Fibroblast of skin of scalp (primary cell): ENCODE results near the gene WWC2.
"Not testable (repeated sequence)": the region's sequence is repeated elsewhere in the genome, so short reads cannot be mapped to it uniquely, and the experiment has no call there.

ENCODE experiments used
- DNase-seq: peaks from one replicate; pipeline ENCODE4 v3.0.0-alpha.2; 2013

The WWC2 gene

DNA sequence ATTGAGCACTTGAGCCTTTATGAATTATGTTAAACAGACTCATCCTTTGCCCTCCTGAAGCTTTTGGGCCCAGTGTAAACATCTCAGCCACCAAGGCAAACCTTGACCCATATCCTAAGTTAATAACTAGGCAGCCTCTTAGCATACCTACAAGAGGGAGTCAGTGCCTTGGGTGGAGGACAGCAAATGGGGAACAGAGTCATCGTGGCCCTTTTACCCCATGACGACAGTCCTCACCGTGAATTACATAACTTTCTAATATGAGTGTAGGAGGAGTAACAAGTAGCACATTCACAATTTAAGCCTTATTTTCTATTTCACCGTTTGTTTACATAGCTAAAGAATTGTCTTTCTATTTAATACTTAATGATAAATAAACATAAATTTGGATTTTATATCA, 204.2 kb downstream of the WWC2 start:
- DNase-seq, result no peak

DNA sequence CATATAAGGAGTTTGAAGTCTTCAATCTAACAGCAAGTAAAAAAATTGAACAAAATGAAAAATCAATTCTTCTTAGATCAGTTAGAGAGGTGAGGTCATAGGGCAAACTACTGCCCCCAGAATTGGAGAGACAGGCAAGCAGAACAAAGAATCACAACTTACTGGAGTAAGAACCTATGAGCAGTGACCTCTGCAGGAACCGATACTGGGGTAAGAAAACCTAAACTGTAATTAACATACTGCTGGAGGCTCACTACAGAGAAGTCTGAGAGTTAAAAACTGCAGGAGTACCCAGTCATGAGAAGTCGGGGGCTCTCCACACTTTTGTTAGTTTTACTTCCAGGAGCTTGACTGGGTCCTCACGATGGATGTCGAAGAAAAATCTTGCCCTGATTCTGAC, 205.0 kb downstream of the WWC2 start:
- no peak for DNase-seq

DNA sequence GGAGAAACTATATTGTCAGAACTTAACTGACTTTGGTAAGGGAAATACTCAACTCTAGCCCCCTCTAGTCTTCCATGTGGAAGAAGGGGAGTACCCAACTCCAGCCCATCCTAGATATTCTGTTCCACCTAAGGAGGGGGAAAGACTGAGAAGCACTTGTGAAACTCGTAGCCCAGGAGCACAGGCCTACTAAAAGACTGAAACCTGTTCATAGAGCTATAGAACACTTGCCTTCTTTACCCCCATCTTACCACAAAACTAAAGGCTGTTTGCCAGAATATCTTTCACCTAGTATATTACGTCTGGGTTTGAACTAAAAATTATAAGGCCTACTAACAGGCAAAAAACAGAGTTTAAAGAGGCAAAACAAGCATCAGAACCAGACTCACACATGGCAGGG, 205.5 kb downstream of the WWC2 start:
- no peak for DNase-seq

DNA sequence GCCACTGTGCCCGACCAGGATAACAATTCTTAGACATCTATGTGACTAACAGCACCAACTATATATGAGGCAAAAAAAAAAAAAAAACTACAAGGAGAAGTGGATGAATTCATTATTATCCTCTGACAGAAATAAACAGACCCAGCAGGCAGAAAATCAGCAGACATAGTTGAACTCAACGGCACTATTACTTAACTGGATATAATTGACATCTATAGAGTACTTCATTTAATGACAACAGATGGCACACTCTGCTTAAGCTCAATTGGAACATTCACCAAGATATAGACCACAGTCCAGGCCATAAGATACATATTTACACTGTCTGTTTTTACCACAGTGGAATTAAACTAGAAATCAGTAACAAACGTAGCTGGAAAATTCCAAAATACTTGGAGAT, 207.8 kb downstream of the WWC2 start:
- DNase-seq, result no peak

DNA sequence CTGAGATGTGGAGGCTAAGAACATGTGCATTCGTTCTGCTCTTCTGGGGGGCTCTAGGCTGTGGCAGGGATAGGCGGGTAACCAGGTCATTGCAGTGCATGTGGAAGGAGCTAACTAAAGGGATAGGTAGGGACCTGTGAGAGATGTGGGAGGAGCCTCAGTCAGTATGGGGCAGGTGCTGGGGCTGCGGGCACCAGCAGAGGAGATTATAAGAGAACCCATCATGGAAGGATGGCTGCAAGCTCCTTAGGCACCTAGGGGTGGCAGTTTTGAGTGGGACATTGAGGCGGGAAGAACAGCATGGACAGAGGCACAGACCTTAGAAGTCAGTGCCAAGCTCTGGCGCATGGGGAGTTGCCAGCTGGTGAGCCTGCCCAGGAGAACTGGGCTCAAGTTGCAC, 213.8 kb downstream of the WWC2 start:
- no peak for DNase-seq

DNA sequence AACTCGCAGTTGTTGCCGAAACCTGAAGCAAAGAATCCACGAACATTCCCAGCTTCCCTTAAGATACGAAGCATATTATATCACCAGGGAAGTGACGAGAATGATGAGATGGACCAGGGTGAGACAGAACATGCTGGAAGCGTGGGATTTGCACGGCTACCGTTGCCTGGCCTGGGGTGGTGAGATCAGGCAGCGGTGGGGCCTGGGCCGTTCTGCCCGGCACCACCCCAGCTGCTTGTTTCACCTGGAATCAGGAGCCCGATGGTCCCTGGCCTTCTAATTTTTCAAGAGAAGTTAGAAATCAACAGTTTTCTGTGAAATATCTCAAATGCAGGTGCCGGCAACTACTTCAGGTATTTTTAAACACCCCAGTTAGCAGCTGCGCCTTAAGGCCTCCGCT, 215.3 kb downstream of the WWC2 start:
- DNase-seq, result no peak

DNA sequence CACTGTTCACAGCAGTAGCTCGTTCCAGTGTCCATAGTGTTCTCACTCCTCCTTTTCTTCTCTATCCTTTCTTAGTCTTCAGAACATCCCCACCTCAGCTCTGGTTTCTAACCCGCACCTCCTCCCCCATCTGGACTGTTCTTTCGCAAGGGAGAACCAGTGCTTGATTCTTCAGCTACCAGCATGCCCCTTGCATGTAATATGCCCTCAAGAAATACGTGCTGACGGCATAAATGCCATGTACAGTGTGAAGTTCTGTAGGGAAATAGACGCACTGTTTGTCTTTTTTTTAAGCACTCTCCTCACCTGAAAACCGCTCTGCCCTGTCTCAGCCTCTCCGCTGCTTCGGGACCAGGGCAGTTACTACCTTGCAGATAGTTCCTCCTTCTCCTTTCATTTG, 215.7 kb downstream of the WWC2 start:
- DNase-seq, result no peak

DNA sequence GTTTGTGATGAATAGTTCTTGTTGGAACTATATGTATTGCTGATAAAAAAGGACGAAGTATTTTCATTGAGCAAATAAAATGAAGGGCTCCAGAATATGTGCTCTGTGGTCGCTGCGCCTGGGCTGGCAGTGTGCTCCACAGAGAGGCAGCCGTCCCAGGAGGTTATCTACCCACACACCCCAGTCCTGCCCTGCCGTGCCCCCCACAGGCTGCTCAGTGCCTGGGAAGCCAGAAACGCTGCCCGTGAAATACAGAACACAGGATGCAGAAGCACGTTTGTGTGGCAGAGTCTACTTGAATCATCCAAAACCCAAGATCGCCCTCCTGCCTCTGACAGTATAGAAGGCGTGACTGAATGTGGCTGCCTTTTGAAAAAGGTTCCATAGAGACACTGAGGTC, 219.6 kb downstream of the WWC2 start:
- no peak for DNase-seq

DNA sequence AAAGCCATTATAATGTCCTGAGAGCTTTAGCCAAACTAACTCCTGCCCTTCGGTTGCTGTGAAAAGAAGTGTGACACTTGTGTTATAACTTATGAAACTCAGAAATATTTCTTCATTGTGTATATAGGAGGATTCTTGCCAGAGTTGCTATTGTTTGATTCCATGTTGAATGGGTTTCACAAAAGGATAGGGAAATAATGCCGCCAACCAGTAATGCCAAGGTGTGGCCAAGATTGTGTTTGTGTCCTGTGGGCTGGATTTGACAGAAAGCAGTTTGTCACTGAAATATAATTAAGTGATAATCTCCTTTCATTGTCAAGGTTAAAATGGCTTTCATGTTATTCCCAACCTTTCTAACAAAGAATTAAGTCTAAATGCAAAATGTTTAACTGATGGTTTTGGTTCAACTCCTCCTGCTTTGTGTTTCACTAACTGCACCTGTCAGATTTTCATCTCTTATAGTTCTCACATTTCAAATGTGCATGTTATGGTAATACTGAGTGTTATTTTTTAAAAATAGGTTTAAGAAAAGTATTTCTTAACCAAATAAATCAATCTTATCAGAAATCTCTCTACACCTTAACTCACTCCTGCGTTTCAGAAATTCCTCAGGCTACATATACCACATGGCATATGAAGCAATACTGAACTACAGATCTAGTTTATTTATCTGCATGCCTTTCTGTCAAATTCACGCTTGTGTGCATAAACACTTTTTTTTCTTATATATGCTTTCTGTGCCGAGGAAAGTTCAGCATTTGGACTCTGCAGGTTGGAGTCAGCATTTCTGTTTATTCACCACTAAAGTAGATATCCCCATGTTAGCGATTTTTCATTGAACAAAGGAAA, 221.4 kb downstream of the WWC2 start, which contains the start of gene CLDN22:
Gene CLDN22, minus strand, starts transcription at position 66 of the 849 bp plus-strand sequence. Its CDS starts 58 bp downstream, at position 8.
- DNase-seq, result no peak

DNA sequence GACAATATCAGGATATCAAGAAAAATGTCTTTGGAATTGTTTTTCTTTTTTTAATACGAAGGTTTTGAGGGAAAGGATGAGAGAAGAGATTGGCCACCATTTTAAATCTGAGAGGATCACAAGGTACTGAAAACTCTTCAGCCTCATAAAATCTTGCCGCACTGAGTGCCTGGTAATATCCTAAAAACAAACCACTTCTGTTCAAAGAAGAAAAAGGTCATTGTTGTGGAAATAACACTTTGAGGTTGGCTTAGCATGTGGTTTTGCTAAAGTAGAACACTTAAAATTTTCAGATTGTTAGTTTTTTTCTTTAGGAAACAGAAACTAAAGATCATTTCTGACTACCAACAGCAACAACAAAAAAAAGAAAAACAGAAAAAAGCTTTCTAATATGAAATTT, 222.0 kb downstream of the WWC2 start:
- no peak for DNase-seq

DNA sequence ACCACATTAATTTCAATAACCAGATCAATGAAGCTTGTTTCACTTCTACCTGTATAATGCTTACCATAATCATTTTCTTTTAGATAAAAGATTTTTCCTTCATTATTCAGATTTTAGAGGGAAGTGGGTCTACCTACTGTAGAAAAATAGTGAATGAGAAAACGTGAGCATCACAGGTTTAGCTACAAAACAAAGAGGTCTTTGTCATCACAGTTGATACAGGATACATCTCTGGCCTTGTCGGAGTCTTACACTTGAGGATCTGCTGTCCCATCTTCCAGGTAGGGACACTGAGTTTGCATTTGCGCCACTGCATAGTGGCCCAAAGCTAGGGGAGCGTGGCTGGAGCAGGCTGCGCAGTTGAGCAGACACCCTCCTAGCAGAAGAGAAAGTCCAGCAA, 222.5 kb downstream of the WWC2 start:
- DNase-seq, result no peak

DNA sequence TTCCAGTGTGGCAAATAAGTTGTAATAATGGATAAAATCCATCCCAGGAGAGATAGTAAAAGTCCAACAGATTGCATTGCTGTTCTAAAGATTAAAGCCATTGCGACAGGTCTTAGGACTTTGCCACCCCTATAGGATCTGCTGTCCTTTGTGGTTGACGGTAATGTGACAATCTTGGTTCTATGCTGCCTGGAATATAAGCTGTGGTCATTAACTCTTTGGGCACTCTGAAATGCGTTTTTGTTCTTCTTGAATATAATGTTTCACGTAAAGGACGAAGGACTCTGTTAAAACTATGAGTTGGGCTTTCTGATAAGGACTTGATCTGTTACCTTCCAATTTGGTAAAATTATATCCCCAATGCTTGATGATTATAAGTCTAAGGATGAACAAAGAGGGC, 223.3 kb downstream of the WWC2 start, which contains the start of gene CLDN24:
Gene CLDN24, minus strand, starts transcription at position 101 of the 400 bp plus-strand sequence. Its CDS starts 0 bp downstream, at position 101.
- no peak for DNase-seq

DNA sequence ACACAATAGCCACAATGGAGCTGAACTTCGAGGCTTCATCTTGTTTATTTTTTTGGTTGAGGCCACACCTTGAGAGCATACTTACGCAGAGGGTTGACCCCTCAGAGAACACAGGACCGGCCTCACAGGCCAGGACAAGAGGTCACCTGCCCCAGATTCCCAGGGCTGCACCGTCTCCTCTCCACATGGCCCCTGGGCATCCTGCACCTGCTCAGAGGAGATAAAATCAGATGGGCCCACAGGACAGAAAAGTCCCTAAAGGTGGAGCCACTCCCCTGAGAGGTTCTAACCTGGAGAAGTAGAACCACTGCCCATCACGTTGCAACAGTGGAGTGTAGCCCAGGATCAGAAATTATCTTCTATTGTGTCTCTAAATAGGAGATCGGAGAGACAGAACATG, 224.2 kb downstream of the WWC2 start:
- DNase-seq, result no peak

DNA sequence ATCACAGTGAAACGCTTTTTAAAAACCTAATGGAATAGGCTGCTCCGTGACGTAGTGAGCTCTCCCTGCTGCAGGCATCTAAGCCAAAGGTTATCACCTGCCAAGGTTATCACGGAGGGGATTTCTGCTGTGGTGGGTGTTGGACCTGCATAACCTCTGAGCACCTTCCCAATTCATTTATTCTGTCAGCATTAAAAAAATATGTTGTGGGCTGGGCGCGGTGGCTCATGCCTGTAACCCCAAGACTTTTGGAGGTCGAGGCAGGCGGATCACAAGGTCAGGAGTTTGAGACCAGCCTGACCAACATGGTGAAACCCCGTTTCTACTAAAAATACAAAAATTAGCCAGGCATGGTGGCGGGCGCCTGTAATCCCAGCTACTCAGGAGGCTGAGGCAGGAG, 225.0 kb downstream of the WWC2 start:
- not testable (repeated sequence) for DNase-seq

DNA sequence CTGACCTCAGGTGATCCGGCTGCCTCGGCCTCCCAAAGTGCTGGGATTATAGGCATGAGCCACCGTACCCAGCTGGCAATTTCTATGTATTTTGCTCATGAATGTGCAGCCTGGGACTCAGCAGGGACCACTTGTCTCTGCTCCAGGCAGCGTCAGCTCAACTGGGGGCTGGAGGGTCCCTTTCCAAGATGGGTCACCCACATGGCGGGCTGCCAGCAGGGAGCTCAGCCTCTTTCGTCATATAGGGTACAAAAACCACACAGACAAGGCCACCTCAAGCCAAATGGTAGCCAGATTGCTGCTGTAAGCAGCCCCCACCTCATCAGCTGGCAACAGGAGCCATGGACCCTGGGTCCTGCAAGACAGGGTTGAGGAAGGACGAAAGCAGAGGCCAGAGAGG, 225.6 kb downstream of the WWC2 start:
- DNase-seq, result no peak

DNA sequence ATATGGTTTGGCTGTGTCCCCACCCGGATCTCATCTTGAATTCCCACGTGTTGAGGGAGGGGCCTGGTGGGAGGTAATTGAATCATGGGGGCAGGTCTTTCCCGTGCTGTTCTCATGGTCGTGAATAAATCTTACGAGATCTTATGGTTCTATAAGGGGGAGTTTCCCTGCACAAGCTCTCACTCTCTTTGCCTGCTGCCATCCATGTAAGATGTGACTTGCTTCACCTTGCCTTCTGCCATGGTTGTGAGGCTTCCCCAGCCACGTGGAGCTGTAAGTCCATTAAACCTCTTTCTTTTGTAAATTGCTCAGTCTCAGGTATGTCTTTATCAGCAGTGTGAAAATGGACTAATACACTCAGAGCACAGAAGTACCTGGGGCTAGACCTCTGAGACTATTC, 227.3 kb downstream of the WWC2 start:
- not testable (repeated sequence) for DNase-seq

DNA sequence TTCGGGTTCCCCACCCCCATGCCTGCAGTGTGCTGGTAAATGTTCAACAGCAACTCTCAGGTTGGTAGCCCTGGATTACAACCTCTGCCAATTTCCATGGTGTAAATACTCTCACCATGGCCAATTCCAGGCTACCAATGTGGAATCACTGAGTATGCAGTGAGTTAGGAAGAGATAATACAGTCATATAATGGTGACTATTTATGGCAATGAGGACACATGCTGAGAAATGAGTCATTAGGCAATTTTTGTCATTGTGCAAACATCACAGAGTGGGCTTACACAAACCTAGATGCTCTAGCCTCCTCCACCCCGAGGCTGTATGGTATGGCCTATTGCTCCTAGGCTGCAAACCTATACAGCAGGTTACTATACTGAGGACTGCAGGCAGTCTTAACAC, 227.8 kb downstream of the WWC2 start:
- DNase-seq, result peak; percentile 42

DNA sequence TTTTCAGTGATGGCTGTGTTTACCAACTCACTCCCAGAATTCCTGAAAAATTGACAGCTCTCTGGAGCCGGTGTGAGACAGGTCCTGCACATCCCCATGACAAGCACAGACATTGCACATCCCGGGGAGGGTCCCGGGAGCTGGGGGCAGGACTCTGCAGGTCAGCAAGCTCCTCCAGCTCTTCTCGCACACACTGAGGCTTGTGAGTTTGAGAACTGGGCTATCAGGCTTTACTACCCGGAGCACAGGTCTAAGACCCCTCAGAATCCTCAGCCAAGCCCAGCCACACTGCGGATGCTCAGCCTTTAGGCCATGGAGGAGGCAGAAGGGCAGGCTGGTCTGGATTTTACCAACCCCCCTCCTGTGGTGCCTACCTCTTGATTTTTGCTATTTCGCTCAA, 228.8 kb downstream of the WWC2 start:
- DNase-seq, result no peak

DNA sequence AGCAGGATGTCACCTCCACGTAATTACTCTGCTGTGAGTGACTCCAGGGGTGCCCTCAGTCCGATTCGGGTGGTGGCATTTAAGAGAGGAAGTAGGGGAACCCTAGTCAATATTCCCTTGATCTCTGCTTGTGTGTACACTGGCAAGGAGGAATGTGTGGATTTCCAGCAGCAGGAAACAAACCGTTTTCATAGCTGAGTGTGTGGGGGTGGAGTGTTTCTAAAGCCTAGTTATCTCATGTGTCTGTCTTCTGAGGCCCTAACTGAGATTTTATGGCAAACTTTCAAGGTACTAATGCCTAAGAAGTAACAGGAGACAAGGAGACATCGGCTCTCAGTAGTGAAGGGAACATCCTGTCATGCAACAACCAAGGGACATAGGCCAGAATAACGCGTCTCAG, 229.8 kb downstream of the WWC2 start:
- DNase-seq, result peak; percentile 24

DNA sequence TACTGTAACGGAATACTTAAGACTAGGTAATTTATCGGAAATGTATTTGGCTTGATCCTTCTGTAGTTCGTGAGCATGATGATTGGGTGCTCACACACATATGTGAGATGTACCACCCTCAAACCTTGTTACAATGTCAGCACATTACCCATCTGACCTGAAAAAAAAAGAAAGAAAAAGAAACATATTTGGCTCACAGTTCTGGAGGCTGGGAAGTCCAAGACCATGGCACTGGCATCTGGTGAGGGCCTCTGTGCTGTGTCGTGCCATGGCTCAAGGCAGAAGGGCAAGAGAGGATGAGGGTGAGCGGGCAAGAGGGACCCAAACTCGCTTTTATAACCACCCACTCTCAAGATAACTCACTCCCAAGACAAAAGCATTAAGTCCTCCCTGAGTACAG, 230.2 kb downstream of the WWC2 start:
- DNase-seq, result no peak

DNA sequence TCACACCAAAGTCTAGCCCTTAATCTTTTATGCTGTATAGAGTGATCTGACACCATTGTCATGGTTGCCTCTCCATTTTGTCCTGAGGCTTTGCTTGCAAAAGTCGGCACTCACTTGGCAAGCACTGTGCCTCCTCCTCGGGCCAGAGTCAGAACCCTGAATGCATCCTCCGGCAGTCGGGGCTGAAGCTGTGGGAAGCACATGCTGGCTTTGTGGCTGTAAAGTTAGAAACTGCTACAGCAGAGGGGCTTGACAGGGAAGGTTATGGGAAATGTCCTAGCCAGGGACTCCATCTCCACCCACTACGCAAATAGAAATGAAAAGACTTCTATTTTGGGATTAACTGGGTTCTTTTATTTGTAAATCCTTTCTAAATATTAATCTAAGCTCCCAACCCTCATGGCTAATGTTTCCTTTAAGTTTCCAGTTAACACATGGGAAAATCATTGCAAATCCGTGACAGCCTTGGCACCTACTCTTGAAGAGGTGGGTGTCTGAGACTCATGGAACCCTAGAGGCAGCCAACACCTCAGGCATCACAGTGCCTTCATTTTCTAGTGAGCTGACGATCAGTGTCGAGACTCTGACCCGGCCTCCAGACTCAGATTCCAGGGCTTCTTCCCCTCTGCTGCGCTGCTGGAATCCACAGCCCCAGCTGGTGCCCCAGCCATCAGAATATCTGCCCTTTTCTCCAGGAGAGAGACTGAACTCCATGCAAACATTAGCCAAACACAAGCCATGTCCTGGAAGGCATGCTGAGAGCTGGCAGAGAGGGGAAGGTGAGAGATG, 231.1 kb downstream of the WWC2 start:
- DNase-seq, result no peak

DNA sequence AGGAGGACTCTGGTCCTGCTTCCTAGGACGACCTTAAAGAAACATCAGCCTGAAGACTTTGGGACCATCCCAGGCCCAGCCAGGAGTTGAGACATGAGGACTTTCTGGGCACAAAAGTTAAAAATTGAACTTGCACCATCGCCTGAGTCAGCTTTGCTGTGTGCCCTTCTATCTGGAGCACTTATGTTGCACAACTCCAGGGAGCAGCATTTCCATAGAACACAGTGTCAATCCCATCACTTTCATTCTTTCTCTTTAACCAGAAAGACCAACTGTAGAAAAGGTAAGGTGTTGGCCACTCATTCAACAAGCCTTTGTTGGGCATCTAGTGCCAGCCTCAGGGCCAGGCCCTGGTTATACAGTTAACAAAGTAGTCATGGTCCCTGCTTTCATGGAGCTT, 231.8 kb downstream of the WWC2 start:
- DNase-seq, result no peak

DNA sequence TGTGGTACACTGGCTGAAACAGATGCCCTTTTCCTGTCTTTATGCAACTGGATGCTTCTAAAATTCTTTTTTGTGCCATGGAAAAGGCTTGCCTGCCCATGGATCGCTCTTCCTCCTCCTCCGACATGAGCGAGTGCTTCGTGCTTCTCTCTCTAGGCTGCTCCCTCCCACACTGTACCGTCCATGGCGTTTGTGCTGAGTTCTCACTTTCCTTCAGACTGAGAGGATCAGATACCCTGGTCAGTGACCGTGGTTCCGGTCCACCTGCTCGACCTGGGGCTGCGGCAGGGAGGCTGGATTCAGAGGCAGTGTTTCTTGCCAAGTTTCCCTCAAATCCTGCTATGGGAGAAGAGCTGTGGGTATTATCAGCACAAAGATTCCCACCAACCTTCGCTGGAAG, 233.4 kb downstream of the WWC2 start:
- no peak for DNase-seq

DNA sequence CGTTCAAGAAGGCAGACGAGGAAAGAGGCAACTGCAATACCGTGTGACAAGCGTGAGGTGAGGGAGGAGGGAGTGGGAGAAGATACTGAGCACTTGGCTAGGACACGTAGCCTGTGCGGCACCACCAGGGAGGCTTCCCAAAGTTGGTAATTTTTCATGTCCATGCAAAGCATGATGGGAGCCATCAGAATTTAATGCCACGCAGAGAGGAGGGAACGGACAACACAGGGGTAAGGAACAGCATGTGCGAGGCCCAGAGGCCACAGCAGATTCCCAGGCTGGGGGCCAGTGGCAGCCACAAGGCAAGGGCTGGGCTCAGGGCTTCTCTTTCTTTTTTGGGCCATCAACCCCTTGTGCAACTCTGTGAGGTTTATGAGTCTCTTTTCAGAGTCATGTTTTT, 234.1 kb downstream of the WWC2 start:
- DNase-seq, result no peak
